D721Med (cell line): ENCODE measurements around the gene RIMS4.

Experiments used
- DNase-seq: peaks from one replicate; pipeline ENCODE4 v3.0.0; 2011; ENCODE audit warnings: low spot score; ENCODE audit not compliant: insufficient read length
- FAIRE-seq: peaks from 2 replicates; lab custom pipeline; 2011; peaks lifted over from hg19 to GRCh38; lab: Jason Lieb, UNC
- CTCF ChIP-seq: IDR thresholded peaks from 2 replicates; pipeline ENCODE4 v1.5.1; 2012; ENCODE audit warnings: mild to moderate bottlenecking, control low read depth; ENCODE audit not compliant: insufficient read depth; ENCODE audit errors: missing control alignments

The RIMS4 gene

GRCh38 chr20:44850272-44850671 is 39.9 kb upstream of the RIMS4 start:
- FAIRE-seq = no peak
- no peak for TF ChIP-seq CTCF
- no peak for DNase-seq

GRCh38 chr20:44849703-44850102 is 39.4 kb upstream of the RIMS4 start:
- FAIRE-seq (no peak), DNase-seq (no peak)

GRCh38 chr20:44848254-44849015 is 38.1 kb upstream of the RIMS4 start:
- no peak for FAIRE-seq
- no peak for DNase-seq
- no peak for TF ChIP-seq CTCF

More at GRCh38 chr20:44849703-44850102, 39.4 kb upstream of the RIMS4 start:
- no peak for TF ChIP-seq CTCF

- FAIRE-seq = no peak
- TF ChIP-seq CTCF = no peak
- no peak for DNase-seq
These were observed 33.5 kb upstream of the RIMS4 start for GRCh38 chr20:44843876-44844275.

- TF ChIP-seq CTCF = no peak
- FAIRE-seq = no peak
- DNase-seq = no peak
These were observed 31.6 kb upstream of the RIMS4 start for GRCh38 chr20:44841955-44842354.

- DNase-seq = no peak
- no peak for FAIRE-seq
- TF ChIP-seq CTCF = no peak
These were observed 30.5 kb upstream of the RIMS4 start for GRCh38 chr20:44840826-44841225.

- TF ChIP-seq CTCF = no peak
- DNase-seq = no peak
- no peak for FAIRE-seq
These were observed 29.1 kb upstream of the RIMS4 start for GRCh38 chr20:44839481-44839880.
